Stimulated activated CD4-positive, alpha-beta T cell treated with anti-CD3 and anti-CD28 coated beads, Interleukin-12 subunit alpha, Interleukin-12 subunit beta, amount 100 ng/mL, for 24 hours (primary cell): ENCODE data around the gene ARID1B.

Source experiments
- DNase-seq, 2 experiments: peaks; one replicate each; pipeline ENCODE4 v3.0.0-alpha.2; 2020; ENCODE audit warnings: low read depth in 2 of 2

Gene ARID1B

GRCh38 chr6:157152556-157152955 lies 375.4 kb downstream of the ARID1B start:
- DNase-seq, result no peak

GRCh38 chr6:157155804-157156203 lies 378.6 kb downstream of the ARID1B start:
- DNase-seq, result no peak

- DNase-seq, result no peak
Observed at GRCh38 chr6:157157258-157157657, 380.1 kb downstream of the ARID1B start.

- DNase-seq, result no peak
Observed at GRCh38 chr6:157158456-157158855, 381.3 kb downstream of the ARID1B start.

GRCh38 chr6:157158897-157159296 lies 381.7 kb downstream of the ARID1B start:
- no peak for DNase-seq

GRCh38 chr6:157159348-157159747 lies 382.2 kb downstream of the ARID1B start:
- no peak for DNase-seq

GRCh38 chr6:157161912-157162311 lies 384.7 kb downstream of the ARID1B start:
- DNase-seq, result no peak

- DNase-seq, result no peak
Observed at GRCh38 chr6:157162766-157163433, 385.7 kb downstream of the ARID1B start.

- no peak for DNase-seq
Observed at GRCh38 chr6:157163434-157164159, 386.4 kb downstream of the ARID1B start.

GRCh38 chr6:157164972-157165371 lies 387.8 kb downstream of the ARID1B start:
- DNase-seq, result no peak

GRCh38 chr6:157166784-157167183 lies 389.6 kb downstream of the ARID1B start:
- DNase-seq, result no peak

- DNase-seq, result no peak
Observed at GRCh38 chr6:157167837-157168236, 390.7 kb downstream of the ARID1B start.

GRCh38 chr6:157168471-157168870 lies 391.3 kb downstream of the ARID1B start:
- DNase-seq, result no peak

GRCh38 chr6:157169226-157169625 lies 392.0 kb downstream of the ARID1B start:
- no peak for DNase-seq

GRCh38 chr6:157169656-157170055 lies 392.5 kb downstream of the ARID1B start:
- no peak for DNase-seq

GRCh38 chr6:157170535-157170934 lies 393.4 kb downstream of the ARID1B start:
- no peak for DNase-seq

GRCh38 chr6:157171801-157172200 lies 394.6 kb downstream of the ARID1B start:
- DNase-seq, result no peak

- no peak for DNase-seq
Observed at GRCh38 chr6:157172231-157172701, 395.1 kb downstream of the ARID1B start.

- no peak for DNase-seq
Observed at GRCh38 chr6:157172830-157173536, 395.8 kb downstream of the ARID1B start.

- DNase-seq, result no peak
Observed at GRCh38 chr6:157173776-157174175, 396.6 kb downstream of the ARID1B start.

GRCh38 chr6:157174731-157175130 lies 397.6 kb downstream of the ARID1B start:
- DNase-seq, result no peak

- DNase-seq, result no peak
Observed at GRCh38 chr6:157177731-157178336, 400.7 kb downstream of the ARID1B start.
